Measurements from ENCODE around the gene ARMH4. TPM values are rescaled to one million over a fixed set of nuclear protein-coding genes. Genes with fewer than 3 reads are reported as not detected.

ARMH4 gene
- total and polyA plus RNA-seq, 7 donors: 0.60 to 6.6 (median 1.7) TPM; not detected in 1

DNA sequence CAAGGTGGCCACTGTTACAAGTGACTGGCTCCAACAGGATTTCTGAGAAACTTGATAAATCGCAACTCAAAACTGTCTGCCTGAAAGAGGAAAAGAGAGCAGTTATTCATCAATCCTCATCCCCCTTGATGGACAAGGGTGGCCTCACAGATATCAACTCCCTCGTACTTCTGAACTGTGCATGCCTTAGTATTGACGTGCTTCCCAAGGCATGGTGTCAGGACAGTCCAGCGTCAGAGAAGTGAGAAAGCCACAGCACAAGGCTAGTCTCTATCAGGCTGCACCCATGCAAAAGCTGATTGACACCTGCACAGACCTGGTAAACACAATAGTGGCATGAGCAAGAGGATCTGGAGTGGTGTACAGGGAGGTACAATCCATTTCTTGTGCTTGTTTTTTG is 160.7 kb downstream of the ARMH4 start:
- no peak for DNase-seq
- WGBS, 2 donors: 92 to 93% methylated on average over 4 of the region's 4 CpGs

DNA sequence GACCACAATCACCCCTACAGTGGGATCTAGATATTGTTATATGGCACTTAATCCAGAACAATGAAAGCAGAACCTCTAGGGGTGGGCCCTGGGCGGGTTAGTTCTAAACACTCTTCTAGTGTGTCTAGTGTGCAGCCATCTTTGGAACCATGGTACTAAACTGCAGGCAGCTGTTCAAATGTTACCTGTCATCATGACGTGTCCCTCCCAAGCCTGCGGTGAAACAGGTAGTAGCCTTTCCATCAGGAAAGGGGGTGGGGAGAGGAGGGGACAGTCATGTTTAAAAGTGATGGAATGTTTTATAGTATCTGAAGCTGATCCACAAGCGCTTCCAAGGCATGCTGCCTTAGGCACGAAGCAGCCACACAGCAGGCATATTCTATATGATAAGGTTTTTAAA is 163.6 kb downstream of the ARMH4 start:
- no peak overlapping the region for H3K27ac ChIP-seq
- no peak for DNase-seq
- H3K36me3 ChIP-seq: no peaks in the 10 kb centered on the region
- TF ChIP-seq, protein P1, sequence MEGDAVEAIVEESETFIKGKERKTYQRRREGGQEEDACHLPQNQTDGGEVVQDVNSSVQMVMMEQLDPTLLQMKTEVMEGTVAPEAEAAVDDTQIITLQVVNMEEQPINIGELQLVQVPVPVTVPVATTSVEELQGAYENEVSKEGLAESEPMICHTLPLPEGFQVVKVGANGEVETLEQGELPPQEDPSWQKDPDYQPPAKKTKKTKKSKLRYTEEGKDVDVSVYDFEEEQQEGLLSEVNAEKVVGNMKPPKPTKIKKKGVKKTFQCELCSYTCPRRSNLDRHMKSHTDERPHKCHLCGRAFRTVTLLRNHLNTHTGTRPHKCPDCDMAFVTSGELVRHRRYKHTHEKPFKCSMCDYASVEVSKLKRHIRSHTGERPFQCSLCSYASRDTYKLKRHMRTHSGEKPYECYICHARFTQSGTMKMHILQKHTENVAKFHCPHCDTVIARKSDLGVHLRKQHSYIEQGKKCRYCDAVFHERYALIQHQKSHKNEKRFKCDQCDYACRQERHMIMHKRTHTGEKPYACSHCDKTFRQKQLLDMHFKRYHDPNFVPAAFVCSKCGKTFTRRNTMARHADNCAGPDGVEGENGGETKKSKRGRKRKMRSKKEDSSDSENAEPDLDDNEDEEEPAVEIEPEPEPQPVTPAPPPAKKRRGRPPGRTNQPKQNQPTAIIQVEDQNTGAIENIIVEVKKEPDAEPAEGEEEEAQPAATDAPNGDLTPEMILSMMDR (IDR thresholded peaks at IDR 0.05): no peak
- TF ChIP-seq EP300 (IDR thresholded peaks at IDR 0.05) (no peak), POLR2AphosphoS5 (IDR thresholded peaks at IDR 0.05) (no peak)
- no peaks in the 10 kb centered on the region for H3K9me3 ChIP-seq
- H3K4me1 ChIP-seq: no peaks in the 10 kb centered on the region
- H3K27me3 ChIP-seq: no peaks in the 10 kb centered on the region
- no peak overlapping the region for H3K4me3 ChIP-seq
- WGBS, 2 donors: 79 to 86% methylated on average over 5 of the region's 5 CpGs
- intact Hi-C loops (cut with DNase I): no loop called here

More for the DNA sequence above, 160.7 kb downstream of the ARMH4 start:
- H3K4me3 ChIP-seq: no peak overlapping the region
- intact Hi-C loops (cut with DNase I): no loop called here
- no peaks in the 10 kb centered on the region for H3K9me3 ChIP-seq
- no peaks in the 10 kb centered on the region for H3K36me3 ChIP-seq
- no peaks in the 10 kb centered on the region for H3K4me1 ChIP-seq
- H3K27me3 ChIP-seq: no peaks in the 10 kb centered on the region
- no peak overlapping the region for H3K27ac ChIP-seq
- TF ChIP-seq POLR2A (IDR thresholded peaks at IDR 0.05): no peak
- no peak for TF ChIP-seq POLR2AphosphoS5 (IDR thresholded peaks at IDR 0.05)
- TF ChIP-seq, protein P1 (IDR thresholded peaks at IDR 0.05): no peak
- TF ChIP-seq EP300 (IDR thresholded peaks at IDR 0.05): no peak

DNA sequence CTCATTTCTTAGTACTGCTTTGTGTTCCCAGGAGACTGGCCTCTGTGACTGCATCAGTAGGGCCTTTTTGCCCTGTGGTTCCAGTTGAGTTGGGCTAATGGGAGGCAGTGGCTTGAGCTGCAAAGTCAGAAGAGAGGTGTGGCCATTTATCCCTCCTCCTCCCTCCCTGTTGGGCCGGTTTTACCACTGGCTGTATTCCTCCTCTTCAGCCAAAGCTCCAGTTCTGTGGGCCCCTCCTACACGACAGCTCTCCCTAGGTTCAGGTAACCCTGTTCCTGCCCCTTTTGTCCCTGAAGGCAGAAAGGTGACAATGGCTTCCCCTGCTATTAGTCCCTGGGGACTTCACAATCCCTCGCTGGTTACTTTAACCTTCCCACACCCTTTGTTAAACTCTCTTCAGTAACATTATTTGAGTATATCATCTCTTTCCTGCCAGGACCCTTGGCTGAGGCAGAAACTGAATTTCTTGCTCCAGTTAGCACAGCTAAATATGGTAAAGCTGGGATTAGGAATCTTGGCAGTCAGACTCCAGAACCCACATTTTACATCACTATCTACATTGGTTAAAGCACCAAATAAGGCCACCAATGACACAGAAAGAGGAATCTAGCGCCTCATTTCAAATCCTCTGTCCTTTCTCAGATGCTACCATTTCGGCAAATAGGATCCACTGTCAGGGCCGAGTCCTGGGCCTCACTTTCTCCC is 164.3 kb downstream of the ARMH4 start:
- 57 to 64% methylated on average over 6 of the region's 6 CpGs for WGBS, 2 donors
- no peaks in the 10 kb centered on the region for H3K27me3 ChIP-seq
- no peak overlapping the region for H3K4me3 ChIP-seq
- intact Hi-C loops (cut with DNase I): no loop called here
- H3K27ac ChIP-seq: no peak overlapping the region
- no peaks in the 10 kb centered on the region for H3K4me1 ChIP-seq
- DNase-seq: no peak
- no peaks in the 10 kb centered on the region for H3K36me3 ChIP-seq
- TF ChIP-seq, protein P1 (IDR thresholded peaks at IDR 0.05): no peak
- TF ChIP-seq POLR2A (IDR thresholded peaks at IDR 0.05): no peak
- no peak for TF ChIP-seq POLR2AphosphoS5 (IDR thresholded peaks at IDR 0.05)
- TF ChIP-seq EP300 (IDR thresholded peaks at IDR 0.05): no peak
- H3K9me3 ChIP-seq: no peaks in the 10 kb centered on the region

DNA sequence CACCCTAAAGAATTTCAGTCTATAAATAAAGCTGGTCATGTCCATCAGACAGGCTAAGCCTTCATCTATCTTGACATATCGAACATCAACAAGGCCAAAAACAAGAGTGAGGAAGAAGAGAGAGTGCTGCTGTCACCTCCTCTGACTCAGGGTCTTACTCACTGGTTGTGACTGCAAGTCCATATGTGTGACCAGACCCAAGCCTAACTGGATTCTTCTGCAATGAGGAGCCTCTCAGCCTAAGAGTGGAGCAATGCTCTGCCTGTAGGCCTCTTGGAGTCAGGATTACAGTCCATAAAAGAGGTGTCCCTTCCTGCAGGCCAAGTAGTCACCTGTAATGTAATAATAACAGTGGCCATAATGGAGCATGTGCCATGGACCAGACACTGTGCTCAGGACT is 165.0 kb downstream of the ARMH4 start:
- intact Hi-C loops (cut with DNase I): no loop called here
- Histone ChIP-seq H3K9me3 (no peaks in the 10 kb centered on the region), H3K36me3 (no peaks in the 10 kb centered on the region), H3K27me3 (no peaks in the 10 kb centered on the region), H3K4me1 (no peaks in the 10 kb centered on the region), H3K27ac (no peak overlapping the region), H3K4me3 (no peak overlapping the region)
- DNase-seq: no peak
- TF ChIP-seq POLR2AphosphoS5 (IDR thresholded peaks at IDR 0.05): no peak
- TF ChIP-seq, protein P1 (IDR thresholded peaks at IDR 0.05): no peak
- TF ChIP-seq POLR2A (IDR thresholded peaks at IDR 0.05): no peak
- no peak for TF ChIP-seq EP300 (IDR thresholded peaks at IDR 0.05)
- 90 to 94% methylated on average over 1 of the region's 1 CpG for WGBS, 2 donors

Measured in sigmoid colon (tissue), 7 donors.